HCT116 (cell line): Measurements from ENCODE around the gene SLC17A8. TPM values are rescaled to one million over a fixed set of nuclear protein-coding genes. Genes with fewer than 3 reads are reported as not detected.

Source experiments
- ATAC-seq: fragments of 200-7000 bp; cut with Tn5 transposase; 2 replicates; pipeline ENCODE4 v1.9.1; 2020; ENCODE audit warnings: mild to moderate bottlenecking, moderate library complexity
- BruUV-seq: library from RNA; stranded (reverse); fragments of 400-500 nt; replicated peaks from 2 replicates; lab custom pipeline; 2021; lab: Mats Ljungman, UMichigan
- CTCF ChIA-PET: fragments of 300-600 bp; sonication (Branson Sonifier 250); formaldehyde crosslinking; loops from one replicate; lab custom pipeline; 2021; ENCODE audit warnings: antibody characterized with exemption; lab: Charles Lee
- POLR2A ChIA-PET: fragments of 300-600, 350-600 bp; sonication (Branson Sonifier 250); formaldehyde crosslinking; loops from one replicate; lab custom pipeline; 2021; ENCODE audit warnings: antibody characterized with exemption; lab: Charles Lee
- RAD21 ChIA-PET, 2 experiments: fragments of 300-600 bp; sonication (Branson Sonifier 250); formaldehyde crosslinking; loops; one replicate each; lab custom pipeline; 2023; ENCODE audit warnings: low total read pairs in 2 of 2; ENCODE audit not compliant: uncharacterized antibody in 2 of 2, unreplicated experiment in 2 of 2, low non-redundant PET in 1 of 2; lab: Charles Lee
- DNase-seq: peaks from one replicate; pipeline ENCODE4 v3.0.0-alpha.2; 2010; ENCODE audit warnings: low read depth, low spot score
- H2AFZ ChIP-seq: fragments of 200-600 bp; shearing (Covaris generic), sonication (generic); 2 replicates; pipeline ENCODE4 v1.6.1; 2017; ENCODE audit warnings: low read depth, mixed run types, mixed read lengths, antibody characterized with exemption, low read length; ENCODE audit not compliant: poor library complexity, severe bottlenecking
- H3K27ac ChIP-seq: 2 replicates; pipeline ENCODE4 v1.5.1; 2012; ENCODE audit warnings: low read depth, low read length
- H3K27me3 ChIP-seq: fragments of 200-600 bp; sonication (generic); 2 replicates; pipeline ENCODE4 v1.6.1; 2016; ENCODE audit warnings: mixed run types, low read length, mixed read lengths; ENCODE audit not compliant: insufficient read depth
- H3K36me3 ChIP-seq, 2 experiments: fragments of 200-500 bp in 1 of 2; fragments of 200-600 bp in 1 of 2; sonication (Bioruptor generic) in 1 of 2; sonication (generic) in 1 of 2; 2 replicates each; pipeline versions ENCODE4 v1.5.1 to v1.6.1; 2014 to 2016; ENCODE audit warnings: low read length in 2 of 2, inconsistent platforms in 1 of 2, mixed read lengths in 1 of 2, mixed run types in 1 of 2; ENCODE audit not compliant: insufficient read depth in 2 of 2, control insufficient read depth in 1 of 2
- H3K4me1 ChIP-seq, 2 experiments: fragments of 200-600 bp in 1 of 2; sonication (generic) in 1 of 2; 2 replicates each; pipeline versions ENCODE4 v1.5.1 to v1.6.1; 2012 to 2017; ENCODE audit warnings: low read length in 2 of 2, inconsistent platforms in 1 of 2, mild to moderate bottlenecking in 1 of 2, mixed read lengths in 1 of 2, mixed run types in 1 of 2, moderate library complexity in 1 of 2; ENCODE audit not compliant: insufficient read depth in 2 of 2, control insufficient read depth in 1 of 2
- H3K4me2 ChIP-seq: fragments of 200-600 bp; sonication (generic); 2 replicates; pipeline ENCODE4 v1.6.1; 2017; ENCODE audit warnings: mixed run types, low read length, mixed read lengths
- H3K4me3 ChIP-seq, 2 experiments: fragments of 200-600 bp in 1 of 2; sonication (generic) in 1 of 2; replicated peaks in 1 of 2; 2 replicates each; pipeline ENCODE4 v1.5.1; 2011 to 2016; ENCODE audit warnings: low read length in 2 of 2, control low read depth in 1 of 2, low read depth in 1 of 2, mild to moderate bottlenecking in 1 of 2, mixed read lengths in 1 of 2, mixed run types in 1 of 2
- H3K79me2 ChIP-seq: fragments of 200-600 bp; sonication (generic); 2 replicates; pipeline ENCODE4 v1.6.1; 2017; ENCODE audit warnings: mild to moderate bottlenecking, mixed run types, low read length, moderate library complexity, mixed read lengths; ENCODE audit not compliant: insufficient read depth
- H3K9ac ChIP-seq: fragments of 200-600 bp; sonication (generic); 2 replicates; pipeline ENCODE4 v1.6.1; 2016; ENCODE audit warnings: low read length, mixed read lengths
- H3K9me2 ChIP-seq: fragments of 200-600 bp; sonication (generic), shearing (Covaris generic); 2 replicates; pipeline ENCODE4 v1.6.1; 2017; ENCODE audit warnings: mixed run types, mild to moderate bottlenecking, moderate library complexity; ENCODE audit not compliant: insufficient read depth
- H3K9me3 ChIP-seq, 2 experiments: fragments of 200-500 bp in 1 of 2; fragments of 200-600 bp in 1 of 2; sonication (Bioruptor generic) in 1 of 2; sonication (generic) in 1 of 2; 2 replicates each; pipeline ENCODE4 v1.6.1; 2014 to 2017; ENCODE audit warnings: low read length in 2 of 2, mixed read lengths in 2 of 2, inconsistent platforms in 1 of 2, low read depth in 1 of 2, mild to moderate bottlenecking in 1 of 2, mixed run types in 1 of 2, moderate library complexity in 1 of 2; ENCODE audit not compliant: control insufficient read depth in 1 of 2, insufficient read depth in 1 of 2
- H4K20me1 ChIP-seq: fragments of 200-600 bp; sonication (generic), shearing (Covaris generic); 2 replicates; pipeline ENCODE4 v1.6.1; 2017; ENCODE audit warnings: mixed run types, mild to moderate bottlenecking, moderate library complexity; ENCODE audit not compliant: insufficient read depth
- ATF3 ChIP-seq: IDR thresholded peaks from 2 replicates; pipeline ENCODE4 v1.6.1; 2012
- CBX3 ChIP-seq: IDR thresholded peaks from 2 replicates; pipeline ENCODE4 v1.6.1; 2012; ENCODE audit warnings: low read depth
- CEBPB ChIP-seq: IDR thresholded peaks from 2 replicates; pipeline ENCODE4 v1.6.1; 2012; ENCODE audit warnings: low read depth
- CTCF ChIP-seq, 3 experiments: fragments of 200-600 bp in 1 of 3; sonication (generic) in 1 of 3; IDR thresholded peaks in 2 of 3; conservative IDR thresholded peaks in 1 of 3; 2 replicates each; pipeline ENCODE4 v1.5.1; 2012 to 2017; ENCODE audit warnings: low read depth in 2 of 3, low read length in 2 of 3, antibody characterized with exemption in 1 of 3, borderline replicate concordance in 1 of 3, control low read depth in 1 of 3, mild to moderate bottlenecking in 1 of 3, mixed read lengths in 1 of 3, mixed run types in 1 of 3, moderate library complexity in 1 of 3; ENCODE audit not compliant: insufficient read depth in 1 of 3
- EGR1 ChIP-seq: IDR thresholded peaks from 2 replicates; pipeline ENCODE4 v1.6.1; 2012; ENCODE audit warnings: low read depth
- EZH2 ChIP-seq: fragments of 200-600 bp; sonication (generic); IDR thresholded peaks from 2 replicates; pipeline ENCODE4 v1.6.1; 2017; ENCODE audit warnings: antibody characterized with exemption, mixed run types
- EZH2phosphoT487 ChIP-seq: fragments of 200-600 bp; IDR thresholded peaks from 2 replicates; pipeline ENCODE4 v1.6.1; 2018; ENCODE audit warnings: antibody characterized with exemption, borderline replicate concordance
- FOSL1 ChIP-seq: IDR thresholded peaks from 2 replicates; pipeline ENCODE4 v1.6.1; 2012; ENCODE audit warnings: low read depth
- JUND ChIP-seq: IDR thresholded peaks from 2 replicates; pipeline ENCODE4 v1.6.1; 2012
- MAX ChIP-seq: IDR thresholded peaks from 2 replicates; pipeline ENCODE4 v1.6.1; 2012
- POLR2AphosphoS5 ChIP-seq: IDR thresholded peaks from 2 replicates; pipeline ENCODE4 v1.6.1; 2011; ENCODE audit warnings: mild to moderate bottlenecking, low read depth, low read length, moderate library complexity
- RAD21 ChIP-seq: IDR thresholded peaks from 2 replicates; pipeline ENCODE4 v1.6.1; 2012; ENCODE audit warnings: low read depth, mild to moderate bottlenecking
- REST ChIP-seq: IDR thresholded peaks from 2 replicates; pipeline ENCODE4 v1.6.1; 2012; ENCODE audit warnings: low read depth
- SP1 ChIP-seq: IDR thresholded peaks from 2 replicates; pipeline ENCODE4 v1.6.1; 2012; ENCODE audit warnings: low read depth
- SRF ChIP-seq: IDR thresholded peaks from 2 replicates; pipeline ENCODE4 v1.6.1; 2012; ENCODE audit warnings: low read depth
- TCF7L2 ChIP-seq: IDR thresholded peaks from 2 replicates; pipeline ENCODE4 v1.7.0; 2011; ENCODE audit warnings: borderline replicate concordance, inconsistent platforms; ENCODE audit not compliant: insufficient read depth, insufficient read length; ENCODE audit errors: extremely low read depth
- YY1 ChIP-seq: IDR thresholded peaks from 2 replicates; pipeline ENCODE4 v1.6.1; 2011; ENCODE audit warnings: low read length, low read depth, moderate library complexity, mild to moderate bottlenecking; ENCODE audit not compliant: insufficient replicate concordance; ENCODE audit errors: extremely low read depth
- ZBTB33 ChIP-seq: IDR thresholded peaks from 2 replicates; pipeline ENCODE4 v1.6.1; 2011; ENCODE audit warnings: mild to moderate bottlenecking, low read length, moderate library complexity; ENCODE audit not compliant: insufficient replicate concordance; ENCODE audit errors: extremely low read depth
- ZNF274 ChIP-seq: fragments of 200-500 bp; sonication (Bioruptor generic); IDR thresholded peaks from 2 replicates; pipeline ENCODE4 v1.6.1; 2014; ENCODE audit warnings: mild to moderate bottlenecking, low read depth, low read length, inconsistent platforms
- intact Hi-C: fragments of 100-400 bp; cut with micrococcal nuclease; formaldehyde crosslinking; loops from 2 replicates; pipeline ENCODE4 v1.10.0; 2022
- total RNA-seq: library from RNA; stranded (reverse); gene quantifications from one replicate; pipeline ENCODE4 v1.2.1, GENCODE V29; 2021; ENCODE audit not compliant: unreplicated experiment

The SLC17A8 gene
- total RNA-seq, 1 experiment from 2014 or later = not detected

GRCh38 chr12:100442403-100442802 lies 85.5 kb downstream of the SLC17A8 start:
- Histone ChIP-seq H3K4me2 (no peak overlapping the region), H3K79me2 (no peaks in the 10 kb centered on the region), H2AFZ (no peak overlapping the region), H3K36me3 (no peaks in the 10 kb centered on the region), H3K27ac (no peak overlapping the region), H4K20me1 (no peaks in the 10 kb centered on the region), H3K9me2 (no peaks in the 10 kb centered on the region), H3K4me1 (no peaks in the 10 kb centered on the region), H3K9ac (no peak overlapping the region), H3K27me3 (peaks cover 11% of the 10 kb centered on the region; the same call in 1 of the 2 replicates), H3K9me3 (no peaks in the 10 kb centered on the region), H3K4me3 (no peak overlapping the region)
- ChIA-PET POLR2A (no interaction called here), CTCF (no interaction called here), RAD21 (no interaction called here)
- DNase-seq (no peak), ATAC-seq (no peak)
- no peak for TF ChIP-seq EZH2
- TF ChIP-seq EGR1 = no peak
- no peak for TF ChIP-seq TCF7L2
- no peak for TF ChIP-seq CBX3
- TF ChIP-seq MAX = no peak
- TF ChIP-seq POLR2AphosphoS5 = no peak
- no peak for TF ChIP-seq REST
- TF ChIP-seq ZBTB33 = no peak
- TF ChIP-seq SP1 = no peak
- no peak for TF ChIP-seq RAD21
- TF ChIP-seq JUND = no peak
- TF ChIP-seq ATF3 = no peak
- no peak for TF ChIP-seq CEBPB
- no peak for TF ChIP-seq ZNF274
- TF ChIP-seq SRF = no peak
- no peak for TF ChIP-seq CTCF (IDR thresholded peaks at IDR 0.05 in 2 of 3, conservative IDR thresholded peaks at IDR 0.05 in 1 of 3; ENCODE audit: borderline replicate concordance in 1 of 3, insufficient read depth in 1 of 3, low read depth in 2 of 3, low read length in 2 of 3)
- TF ChIP-seq FOSL1 = no peak
- TF ChIP-seq EZH2phosphoT487 = no peak
- no peak for TF ChIP-seq YY1
- BruUV-seq = no TSS peak
- intact Hi-C loops = no loop called here
